Cardiac fibroblast (primary cell): ENCODE measurements around the gene TTYH1.

Experiments used
- DNase-seq, 2 donors: peaks; one replicate each; pipeline versions ENCODE4 v3.0.0 to v3.0.0-alpha.2; 2010; ENCODE audit warnings: low read depth in 2 of 2
- H3K4me3 ChIP-seq, 2 donors: replicated peaks in 1 of 2; 1 replicate in 1 of 2; 2 replicates in 1 of 2; pipeline ENCODE4 v1.5.1; 2011; ENCODE audit warnings: low read depth in 2 of 2, low read length in 2 of 2, mild to moderate bottlenecking in 2 of 2, moderate library complexity in 1 of 2
- CTCF ChIP-seq: IDR thresholded peaks from one replicate; pipeline ENCODE4 v1.5.1; 2011; ENCODE audit warnings: low read depth, mild to moderate bottlenecking, low read length, inconsistent platforms

Gene TTYH1

GRCh38 chr19:54425382-54425723 is 10.1 kb downstream of the TTYH1 start:
- TF ChIP-seq CTCF: no peak
- DNase-seq: no peak

GRCh38 chr19:54426291-54426931 is 11.1 kb downstream of the TTYH1 start:
- DNase-seq: no peak
- H3K4me3 ChIP-seq: no peak overlapping the region
- TF ChIP-seq CTCF: no peak

More at GRCh38 chr19:54425382-54425723, 10.1 kb downstream of the TTYH1 start:
- H3K4me3 ChIP-seq: no peak overlapping the region

GRCh38 chr19:54427586-54427985 is 12.3 kb downstream of the TTYH1 start:
- TF ChIP-seq CTCF: no peak
- H3K4me3 ChIP-seq: no peak overlapping the region
- DNase-seq: no peak

- DNase-seq: no peak
- TF ChIP-seq CTCF: no peak
These were observed 13.3 kb downstream of the TTYH1 start for GRCh38 chr19:54428323-54429175.

GRCh38 chr19:54429176-54429495 is 13.9 kb downstream of the TTYH1 start:
- no peak overlapping the region for H3K4me3 ChIP-seq
- no peak for DNase-seq
- no peak for TF ChIP-seq CTCF

More at GRCh38 chr19:54428323-54429175, 13.3 kb downstream of the TTYH1 start:
- H3K4me3 ChIP-seq: no peak overlapping the region

GRCh38 chr19:54429545-54430227 is 14.4 kb downstream of the TTYH1 start:
- H3K4me3 ChIP-seq: no peak overlapping the region
- TF ChIP-seq CTCF: no peak
- no peak for DNase-seq
